ENCODE measurements around the gene KLHL29. TPM values are rescaled to one million over a fixed set of nuclear protein-coding genes. Genes with fewer than 3 reads are reported as not detected.

KLHL29 gene
- total and polyA plus RNA-seq, 2 of the 13 experiments (the other 11 are each of a cell fraction or from before 2014, with no cell fraction given) = 0.01 TPM; not detected in 1

DNA sequence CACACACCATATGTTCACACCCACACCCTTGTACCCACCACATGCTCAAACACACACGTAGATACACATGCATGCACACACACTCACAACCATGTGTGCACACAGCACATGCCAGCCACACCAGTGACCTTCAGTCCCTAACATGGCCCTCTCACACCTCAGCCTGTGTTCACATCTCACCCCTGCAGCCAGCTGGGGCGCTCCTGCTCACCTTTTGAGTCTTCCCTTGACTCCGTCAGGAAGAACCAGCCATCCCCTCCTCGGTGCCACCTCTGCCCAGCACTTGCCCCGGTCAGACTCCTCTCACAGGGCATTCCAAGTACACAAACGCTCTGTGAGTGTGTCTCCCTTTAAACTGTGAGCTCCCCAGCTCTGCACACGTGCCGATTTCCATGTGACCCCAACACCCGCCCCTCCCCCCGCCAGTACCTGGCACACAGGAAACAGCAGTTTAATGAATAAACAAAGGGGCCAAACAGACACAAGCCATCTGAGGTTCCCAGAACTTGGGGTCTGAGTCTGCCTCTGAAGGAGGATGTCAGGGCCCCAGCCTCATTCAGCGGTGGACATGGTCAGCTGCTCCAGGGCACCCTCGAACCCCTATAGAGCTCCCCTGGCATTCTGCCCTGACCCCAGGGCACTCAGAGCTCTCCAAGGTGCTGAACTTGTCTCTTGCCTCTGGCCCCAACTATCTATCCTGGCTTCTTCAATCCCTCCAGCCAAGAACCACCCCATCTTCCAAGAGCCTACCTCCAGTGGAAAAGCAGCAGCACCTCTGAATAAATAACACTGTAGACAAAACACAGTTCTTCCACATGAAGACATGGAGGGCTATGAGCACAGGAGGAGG is 289.1 kb downstream of the KLHL29 start (continued):
- TF ChIP-seq, protein P1, sequence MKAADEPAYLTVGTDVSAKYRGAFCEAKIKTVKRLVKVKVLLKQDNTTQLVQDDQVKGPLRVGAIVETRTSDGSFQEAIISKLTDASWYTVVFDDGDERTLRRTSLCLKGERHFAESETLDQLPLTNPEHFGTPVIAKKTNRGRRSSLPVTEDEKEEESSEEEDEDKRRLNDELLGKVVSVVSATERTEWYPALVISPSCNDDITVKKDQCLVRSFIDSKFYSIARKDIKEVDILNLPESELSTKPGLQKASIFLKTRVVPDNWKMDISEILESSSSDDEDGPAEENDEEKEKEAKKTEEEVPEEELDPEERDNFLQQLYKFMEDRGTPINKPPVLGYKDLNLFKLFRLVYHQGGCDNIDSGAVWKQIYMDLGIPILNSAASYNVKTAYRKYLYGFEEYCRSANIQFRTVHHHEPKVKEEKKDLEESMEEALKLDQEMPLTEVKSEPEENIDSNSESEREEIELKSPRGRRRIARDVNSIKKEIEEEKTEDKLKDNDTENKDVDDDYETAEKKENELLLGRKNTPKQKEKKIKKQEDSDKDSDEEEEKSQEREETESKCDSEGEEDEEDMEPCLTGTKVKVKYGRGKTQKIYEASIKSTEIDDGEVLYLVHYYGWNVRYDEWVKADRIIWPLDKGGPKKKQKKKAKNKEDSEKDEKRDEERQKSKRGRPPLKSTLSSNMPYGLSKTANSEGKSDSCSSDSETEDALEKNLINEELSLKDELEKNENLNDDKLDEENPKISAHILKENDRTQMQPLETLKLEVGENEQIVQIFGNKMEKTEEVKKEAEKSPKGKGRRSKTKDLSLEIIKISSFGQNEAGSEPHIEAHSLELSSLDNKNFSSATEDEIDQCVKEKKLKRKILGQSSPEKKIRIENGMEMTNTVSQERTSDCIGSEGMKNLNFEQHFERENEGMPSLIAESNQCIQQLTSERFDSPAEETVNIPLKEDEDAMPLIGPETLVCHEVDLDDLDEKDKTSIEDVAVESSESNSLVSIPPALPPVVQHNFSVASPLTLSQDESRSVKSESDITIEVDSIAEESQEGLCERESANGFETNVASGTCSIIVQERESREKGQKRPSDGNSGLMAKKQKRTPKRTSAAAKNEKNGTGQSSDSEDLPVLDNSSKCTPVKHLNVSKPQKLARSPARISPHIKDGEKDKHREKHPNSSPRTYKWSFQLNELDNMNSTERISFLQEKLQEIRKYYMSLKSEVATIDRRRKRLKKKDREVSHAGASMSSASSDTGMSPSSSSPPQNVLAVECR (CRISPR knock-in tag; IDR thresholded peaks at IDR 0.05; ENCODE audit: borderline replicate concordance) = no peak
- no peak for TF ChIP-seq ZBTB38 (CRISPR knock-in tag; IDR thresholded peaks at IDR 0.05)
- no peak for TF ChIP-seq ZNF501 (CRISPR knock-in tag; IDR thresholded peaks at IDR 0.05)
- TF ChIP-seq, protein P2, sequence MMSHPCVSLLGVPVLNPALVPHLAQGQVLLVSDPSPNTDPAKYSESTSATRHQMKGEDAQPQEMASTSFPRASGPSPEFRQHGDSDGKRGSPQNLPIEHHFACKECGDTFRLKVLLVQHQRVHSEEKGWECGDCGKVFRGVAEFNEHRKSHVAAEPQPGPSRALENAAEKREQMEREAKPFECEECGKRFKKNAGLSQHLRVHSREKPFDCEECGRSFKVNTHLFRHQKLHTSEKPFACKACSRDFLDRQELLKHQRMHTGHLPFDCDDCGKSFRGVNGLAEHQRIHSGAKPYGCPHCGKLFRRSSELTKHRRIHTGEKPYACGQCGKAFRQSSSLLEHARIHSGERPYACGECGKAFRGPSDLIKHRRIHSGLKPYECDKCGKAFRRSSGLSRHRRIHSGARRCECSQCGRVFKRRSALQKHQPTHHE (CRISPR knock-in tag; IDR thresholded peaks at IDR 0.05; ENCODE audit: borderline replicate concordance) = no peak
- TF ChIP-seq ZZZ3 (CRISPR knock-in tag; IDR thresholded peaks at IDR 0.05; ENCODE audit: borderline replicate concordance) = no peak
- TF ChIP-seq TBP (CRISPR knock-in tag; IDR thresholded peaks at IDR 0.05) = no peak
- TF ChIP-seq, protein P3, sequence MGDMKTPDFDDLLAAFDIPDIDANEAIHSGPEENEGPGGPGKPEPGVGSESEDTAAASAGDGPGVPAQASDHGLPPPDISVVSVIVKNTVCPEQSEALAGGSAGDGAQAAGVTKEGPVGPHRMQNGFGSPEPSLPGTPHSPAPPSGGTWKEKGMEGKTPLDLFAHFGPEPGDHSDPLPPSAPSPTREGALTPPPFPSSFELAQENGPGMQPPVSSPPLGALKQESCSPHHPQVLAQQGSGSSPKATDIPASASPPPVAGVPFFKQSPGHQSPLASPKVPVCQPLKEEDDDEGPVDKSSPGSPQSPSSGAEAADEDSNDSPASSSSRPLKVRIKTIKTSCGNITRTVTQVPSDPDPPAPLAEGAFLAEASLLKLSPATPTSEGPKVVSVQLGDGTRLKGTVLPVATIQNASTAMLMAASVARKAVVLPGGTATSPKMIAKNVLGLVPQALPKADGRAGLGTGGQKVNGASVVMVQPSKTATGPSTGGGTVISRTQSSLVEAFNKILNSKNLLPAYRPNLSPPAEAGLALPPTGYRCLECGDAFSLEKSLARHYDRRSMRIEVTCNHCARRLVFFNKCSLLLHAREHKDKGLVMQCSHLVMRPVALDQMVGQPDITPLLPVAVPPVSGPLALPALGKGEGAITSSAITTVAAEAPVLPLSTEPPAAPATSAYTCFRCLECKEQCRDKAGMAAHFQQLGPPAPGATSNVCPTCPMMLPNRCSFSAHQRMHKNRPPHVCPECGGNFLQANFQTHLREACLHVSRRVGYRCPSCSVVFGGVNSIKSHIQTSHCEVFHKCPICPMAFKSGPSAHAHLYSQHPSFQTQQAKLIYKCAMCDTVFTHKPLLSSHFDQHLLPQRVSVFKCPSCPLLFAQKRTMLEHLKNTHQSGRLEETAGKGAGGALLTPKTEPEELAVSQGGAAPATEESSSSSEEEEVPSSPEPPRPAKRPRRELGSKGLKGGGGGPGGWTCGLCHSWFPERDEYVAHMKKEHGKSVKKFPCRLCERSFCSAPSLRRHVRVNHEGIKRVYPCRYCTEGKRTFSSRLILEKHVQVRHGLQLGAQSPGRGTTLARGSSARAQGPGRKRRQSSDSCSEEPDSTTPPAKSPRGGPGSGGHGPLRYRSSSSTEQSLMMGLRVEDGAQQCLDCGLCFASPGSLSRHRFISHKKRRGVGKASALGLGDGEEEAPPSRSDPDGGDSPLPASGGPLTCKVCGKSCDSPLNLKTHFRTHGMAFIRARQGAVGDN (CRISPR knock-in tag; IDR thresholded peaks at IDR 0.05) = no peak
- 0 out of 2 replicates have a peak, but pooled peaks have one; percentile 66 for TF ChIP-seq ZNF678 (CRISPR knock-in tag; IDR thresholded peaks at IDR 0.05)
- no peak for TF ChIP-seq FOXP1 (IDR thresholded peaks at IDR 0.05)
- TF ChIP-seq FOXP1 (CRISPR knock-in tag; IDR thresholded peaks at IDR 0.05) = no peak
- TF ChIP-seq PAF1 (CRISPR knock-in tag; IDR thresholded peaks at IDR 0.05) = no peak
- no peak for TF ChIP-seq JUNB (CRISPR knock-in tag; IDR thresholded peaks at IDR 0.05; ENCODE audit: borderline replicate concordance)
- TF ChIP-seq, protein P4, sequence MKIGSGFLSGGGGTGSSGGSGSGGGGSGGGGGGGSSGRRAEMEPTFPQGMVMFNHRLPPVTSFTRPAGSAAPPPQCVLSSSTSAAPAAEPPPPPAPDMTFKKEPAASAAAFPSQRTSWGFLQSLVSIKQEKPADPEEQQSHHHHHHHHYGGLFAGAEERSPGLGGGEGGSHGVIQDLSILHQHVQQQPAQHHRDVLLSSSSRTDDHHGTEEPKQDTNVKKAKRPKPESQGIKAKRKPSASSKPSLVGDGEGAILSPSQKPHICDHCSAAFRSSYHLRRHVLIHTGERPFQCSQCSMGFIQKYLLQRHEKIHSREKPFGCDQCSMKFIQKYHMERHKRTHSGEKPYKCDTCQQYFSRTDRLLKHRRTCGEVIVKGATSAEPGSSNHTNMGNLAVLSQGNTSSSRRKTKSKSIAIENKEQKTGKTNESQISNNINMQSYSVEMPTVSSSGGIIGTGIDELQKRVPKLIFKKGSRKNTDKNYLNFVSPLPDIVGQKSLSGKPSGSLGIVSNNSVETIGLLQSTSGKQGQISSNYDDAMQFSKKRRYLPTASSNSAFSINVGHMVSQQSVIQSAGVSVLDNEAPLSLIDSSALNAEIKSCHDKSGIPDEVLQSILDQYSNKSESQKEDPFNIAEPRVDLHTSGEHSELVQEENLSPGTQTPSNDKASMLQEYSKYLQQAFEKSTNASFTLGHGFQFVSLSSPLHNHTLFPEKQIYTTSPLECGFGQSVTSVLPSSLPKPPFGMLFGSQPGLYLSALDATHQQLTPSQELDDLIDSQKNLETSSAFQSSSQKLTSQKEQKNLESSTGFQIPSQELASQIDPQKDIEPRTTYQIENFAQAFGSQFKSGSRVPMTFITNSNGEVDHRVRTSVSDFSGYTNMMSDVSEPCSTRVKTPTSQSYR (CRISPR knock-in tag; IDR thresholded peaks at IDR 0.05; ENCODE audit: borderline replicate concordance) = peak; percentile 61; the same call in 1 of the 2 replicates
- peak; percentile 84; the same call in 1 of the 2 replicates for TF ChIP-seq MTF1 (CRISPR knock-in tag; IDR thresholded peaks at IDR 0.05)
- no peak for TF ChIP-seq RXRA (CRISPR knock-in tag; IDR thresholded peaks at IDR 0.05)
- no peak for TF ChIP-seq FOXJ3 (CRISPR knock-in tag; IDR thresholded peaks at IDR 0.05; ENCODE audit: borderline replicate concordance)
- TF ChIP-seq MEIS2 (CRISPR knock-in tag; IDR thresholded peaks at IDR 0.05) = peak; percentile 83; the same call in 1 of the 2 replicates

Data from HepG2 (cell line).